ENCODE data around the gene PCBD2. TPM values are rescaled to one million over a fixed set of nuclear protein-coding genes. Genes with fewer than 3 reads are reported as not detected.

PCBD2 gene
- total and polyA plus RNA-seq, 2 of the 8 experiments (the other 6 are each of a cell fraction or from before 2014, with no cell fraction given), result 4.8 to 10.3 TPM

GRCh38 chr5:135008981-135009735 is 104.2 kb downstream of the PCBD2 start (continued):
- TF ChIP-seq CHD2 (IDR thresholded peaks at IDR 0.05; ENCODE audit: low read length), result no peak
